ENCODE results near the gene NUP43.
"Not testable (repeated sequence)": the region's sequence is repeated elsewhere in the genome, so short reads cannot be mapped to it uniquely, and the experiment has no call there.

The NUP43 gene, protein sequence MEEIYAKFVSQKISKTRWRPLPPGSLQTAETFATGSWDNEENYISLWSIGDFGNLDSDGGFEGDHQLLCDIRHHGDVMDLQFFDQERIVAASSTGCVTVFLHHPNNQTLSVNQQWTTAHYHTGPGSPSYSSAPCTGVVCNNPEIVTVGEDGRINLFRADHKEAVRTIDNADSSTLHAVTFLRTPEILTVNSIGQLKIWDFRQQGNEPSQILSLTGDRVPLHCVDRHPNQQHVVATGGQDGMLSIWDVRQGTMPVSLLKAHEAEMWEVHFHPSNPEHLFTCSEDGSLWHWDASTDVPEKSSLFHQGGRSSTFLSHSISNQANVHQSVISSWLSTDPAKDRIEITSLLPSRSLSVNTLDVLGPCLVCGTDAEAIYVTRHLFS

DNA sequence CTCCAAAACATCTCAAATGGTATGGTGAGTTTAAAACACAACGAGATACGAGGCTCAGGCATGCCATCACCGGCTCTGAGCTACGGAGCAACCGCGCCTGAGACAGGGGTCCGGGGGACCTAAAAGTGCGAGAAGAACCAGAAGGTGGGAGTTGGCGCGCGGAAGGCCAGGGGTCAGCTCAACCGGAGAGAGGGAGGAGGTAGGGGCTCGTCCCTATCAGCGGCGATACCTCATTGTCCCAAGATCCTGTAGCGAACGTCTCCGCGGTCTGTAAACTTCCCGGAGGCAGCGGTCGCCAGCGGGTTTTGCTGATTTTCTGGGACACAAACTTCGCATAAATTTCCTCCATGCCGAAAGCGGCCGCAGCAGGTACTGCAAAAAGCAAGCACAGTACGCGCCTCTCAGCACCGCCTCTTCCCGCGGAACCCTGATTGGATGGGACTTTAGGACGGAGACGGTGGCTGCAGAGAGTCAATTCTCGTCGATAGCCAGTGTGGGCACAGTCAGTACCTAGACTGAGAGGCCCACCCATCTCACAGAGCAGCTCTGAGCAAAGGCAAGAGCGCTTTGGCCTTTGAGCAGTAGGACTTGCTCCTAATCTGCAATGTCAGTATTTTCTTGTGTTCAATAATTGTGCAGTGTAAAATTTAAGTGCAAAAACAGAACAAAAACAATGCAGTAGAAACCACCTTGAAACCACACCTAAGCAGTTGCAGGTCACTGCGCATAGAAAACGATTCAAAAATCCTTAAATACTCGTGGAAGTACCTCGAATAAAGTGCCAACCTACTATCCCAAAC lies at the start of gene NUP43:
NUP43 (minus strand) TSS at position 383 of the 800 bp plus-strand sequence; CDS start at position 349, 34 bp downstream.
- DNase-seq (ENCODE audit: low spot score), result peak; percentile 89

DNA sequence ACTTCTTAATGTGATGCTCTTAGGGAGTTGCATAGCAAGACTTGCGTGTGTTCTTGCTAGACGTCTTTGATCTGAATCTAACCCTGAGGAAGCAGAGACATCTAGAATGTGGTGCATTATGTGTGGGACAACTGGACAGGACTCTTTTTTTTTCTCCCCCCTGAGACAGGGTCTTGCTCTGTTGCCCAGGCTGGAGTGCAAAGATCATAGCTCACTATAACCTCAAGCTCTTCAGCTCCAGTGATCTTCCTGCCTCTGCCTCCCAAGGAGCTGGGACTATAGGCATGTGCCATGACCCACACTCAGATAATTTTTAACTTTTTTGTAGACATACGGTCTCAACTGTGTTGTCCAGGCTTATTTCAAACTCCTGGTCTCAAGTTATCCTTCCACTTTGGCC lies 37.2 kb upstream of the NUP43 start:
- no peak for DNase-seq (ENCODE audit: low spot score)

DNA sequence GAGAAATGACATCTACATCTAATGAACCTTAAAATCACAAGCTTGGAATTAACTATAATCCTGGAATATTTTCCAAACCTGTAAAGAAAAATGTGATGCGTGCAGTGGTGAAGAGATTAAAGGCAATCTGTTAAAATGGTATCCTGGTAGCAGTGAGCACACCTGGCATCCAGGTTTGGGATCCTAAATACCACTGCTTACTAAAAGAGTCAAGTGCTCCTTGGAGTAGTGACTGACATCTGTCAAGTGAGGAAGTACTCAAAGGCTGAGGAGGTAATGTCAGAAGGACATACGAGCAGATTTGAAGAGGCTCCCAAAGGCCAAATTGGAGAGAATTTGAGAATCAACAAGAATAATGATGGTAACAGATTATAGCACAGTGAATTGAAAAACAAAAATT lies 36.0 kb upstream of the NUP43 start:
- no peak for DNase-seq (ENCODE audit: low spot score)

DNA sequence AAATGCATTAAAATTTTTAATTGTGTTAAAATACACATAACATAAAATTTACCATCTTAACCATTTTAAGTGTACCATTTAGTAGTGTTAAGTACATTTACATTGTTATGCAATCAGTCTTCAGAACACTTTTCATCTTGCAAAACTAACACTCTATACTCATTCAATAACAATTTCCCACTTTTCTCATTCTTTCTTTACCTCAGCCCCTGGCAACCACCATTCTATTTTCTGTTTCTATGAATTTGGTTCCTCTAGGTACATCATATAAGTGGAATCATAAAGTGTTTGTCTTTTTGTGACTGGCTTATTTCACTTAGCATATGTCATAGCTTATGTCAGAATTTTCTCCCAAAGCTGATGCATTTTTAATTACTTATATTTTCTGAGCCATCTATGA lies 35.4 kb upstream of the NUP43 start:
- DNase-seq (ENCODE audit: low spot score), result no peak

DNA sequence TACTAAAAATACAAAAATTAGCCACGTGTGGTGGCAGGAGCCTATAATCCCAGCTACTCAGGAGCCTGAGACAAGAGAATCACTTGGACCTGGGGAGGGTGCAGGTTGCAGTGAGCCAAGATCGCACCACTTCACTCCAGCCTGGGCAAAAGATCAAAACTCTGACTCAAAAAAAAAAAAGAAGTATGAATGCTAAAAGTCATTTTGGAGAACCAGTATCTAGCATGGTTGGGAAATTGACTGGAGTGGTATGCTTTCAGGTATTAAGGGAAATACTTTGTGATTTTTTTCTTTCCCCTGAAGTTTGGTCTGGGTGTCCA lies 33.3 kb upstream of the NUP43 start:
- no peak for DNase-seq (ENCODE audit: low spot score)

GRCh38 chr6:149777624-149778023 lies 31.3 kb upstream of the NUP43 start:
- no peak for DNase-seq (ENCODE audit: low spot score)

DNA sequence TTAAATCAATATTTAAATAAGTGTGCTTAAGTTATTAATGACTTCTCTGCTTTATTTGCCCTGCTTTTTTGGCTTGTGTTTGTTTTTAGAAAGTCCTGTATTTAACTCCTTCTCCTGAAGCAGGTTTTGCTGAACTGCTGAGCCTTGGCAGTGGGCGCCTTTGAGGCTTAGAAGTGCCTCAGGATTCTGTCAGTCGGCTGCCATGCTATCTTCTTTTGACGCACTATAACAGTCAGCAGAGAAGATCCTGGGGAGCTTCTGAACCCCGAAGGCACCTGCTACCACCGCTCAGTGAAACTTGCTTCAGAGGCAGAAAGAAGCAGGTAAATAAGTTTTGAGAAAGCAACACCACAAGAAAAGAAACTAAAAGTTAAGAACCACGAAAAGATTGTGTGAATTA lies 25.6 kb upstream of the NUP43 start:
- no peak for DNase-seq (ENCODE audit: low spot score)

GRCh38 chr6:149771185-149771584 lies 24.9 kb upstream of the NUP43 start:
- DNase-seq (ENCODE audit: low spot score), result no peak

DNA sequence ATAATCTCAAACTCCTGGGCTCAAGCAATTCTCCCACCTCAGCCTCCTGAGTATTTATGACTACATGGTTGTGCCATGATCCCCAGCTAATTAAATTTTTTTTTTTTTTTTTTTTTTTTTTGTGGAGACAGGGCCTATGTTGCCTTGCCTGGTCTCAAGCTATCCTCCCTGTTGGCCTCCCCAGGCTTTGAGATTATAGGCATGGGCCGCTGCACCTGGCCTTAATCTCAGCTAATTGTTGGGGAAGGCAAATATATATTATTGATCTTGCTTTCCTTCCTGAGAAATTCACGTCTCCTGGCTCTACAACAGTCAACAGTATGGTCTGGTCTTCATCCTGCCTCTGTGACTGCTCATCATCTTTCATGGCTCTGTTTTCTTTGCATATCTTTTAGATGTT lies 23.3 kb upstream of the NUP43 start:
- DNase-seq (ENCODE audit: low spot score), result no peak

- no peak for DNase-seq (ENCODE audit: low spot score)
These were observed 19.9 kb upstream of the NUP43 start for GRCh38 chr6:149766156-149766769.

DNA sequence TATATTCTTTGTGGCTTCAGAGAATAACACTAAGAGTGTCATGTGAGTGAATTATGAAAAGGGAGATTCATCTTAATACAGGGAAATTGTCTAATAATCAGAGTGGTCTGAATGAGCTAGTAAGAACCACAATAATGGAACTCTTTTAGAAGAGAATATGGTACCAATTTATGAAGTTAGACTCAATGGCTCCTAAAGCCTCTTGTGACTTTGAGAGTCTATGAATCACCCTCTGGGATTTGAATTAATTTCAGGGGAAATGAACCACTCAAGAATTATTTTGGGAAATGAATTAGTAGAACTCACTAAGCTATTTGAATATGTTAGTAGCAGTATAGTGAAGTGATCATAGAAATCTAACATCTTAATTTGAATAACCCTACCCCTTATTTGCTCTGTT lies 17.5 kb upstream of the NUP43 start:
- DNase-seq (ENCODE audit: low spot score), result no peak

- DNase-seq (ENCODE audit: low spot score), result no peak
These were observed 15.1 kb upstream of the NUP43 start for GRCh38 chr6:149761438-149761837.

DNA sequence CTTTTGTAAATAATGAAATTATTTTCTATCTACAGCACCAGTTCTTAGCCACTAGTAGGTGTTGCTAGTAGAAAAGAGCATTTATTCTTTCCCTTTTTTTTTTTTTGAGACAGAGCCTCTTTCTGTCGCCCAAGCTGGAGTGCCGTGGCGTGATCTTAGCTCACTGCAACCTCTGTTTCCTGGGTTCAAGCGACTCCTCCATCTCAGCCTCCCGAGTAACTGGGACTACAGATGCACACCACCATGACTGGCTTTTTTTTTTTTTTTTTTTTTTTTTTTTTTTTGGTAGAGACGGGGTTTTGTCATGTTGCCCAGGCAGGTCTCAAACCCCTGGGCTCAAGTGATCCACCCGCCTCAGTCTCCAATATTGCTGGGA lies 9.9 kb upstream of the NUP43 start:
- no peak for DNase-seq (ENCODE audit: low spot score)

DNA sequence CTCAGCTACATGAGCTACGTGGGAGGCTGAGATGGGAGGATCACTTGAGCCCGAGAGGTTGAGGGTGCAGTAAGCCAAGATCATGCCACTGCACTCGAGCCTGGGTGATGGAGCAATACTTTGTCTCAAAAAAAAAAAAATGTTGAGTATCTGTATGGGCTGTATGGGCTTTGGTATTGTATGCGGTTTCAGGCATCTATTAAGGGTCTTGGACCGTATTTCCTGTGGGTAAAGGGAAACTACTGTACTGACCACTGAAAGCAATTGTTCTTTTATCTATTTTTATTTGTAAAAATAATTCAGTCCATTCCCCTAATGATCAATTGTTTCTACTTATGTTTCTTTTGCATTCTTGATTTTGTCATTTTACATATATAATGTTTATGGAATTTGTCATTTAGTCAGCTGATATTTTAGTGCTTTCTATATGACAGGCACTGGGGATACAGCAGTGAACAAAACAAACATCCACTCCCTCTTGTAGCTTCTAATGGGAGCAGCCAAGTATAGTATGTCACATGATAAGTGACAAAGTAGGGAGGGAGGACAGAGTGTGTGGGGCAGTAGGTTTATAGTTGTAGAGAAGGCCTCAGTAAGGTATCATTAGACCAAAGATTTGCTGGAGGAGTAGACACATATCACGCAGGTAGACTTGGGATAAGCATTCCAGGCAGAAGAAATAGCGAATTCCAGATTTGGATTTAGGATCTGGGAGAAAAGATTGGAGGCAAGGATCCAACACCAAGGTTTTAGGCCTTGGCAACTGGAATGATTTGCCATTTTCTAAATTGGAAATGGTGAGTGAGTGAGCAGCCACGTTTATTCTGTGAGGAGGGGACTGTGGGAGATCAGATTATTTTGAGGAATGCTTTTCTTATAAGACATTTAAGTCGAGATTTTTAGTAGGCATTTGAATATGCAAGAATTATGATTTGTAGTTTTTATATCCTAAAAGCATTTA lies 9.3 kb upstream of the NUP43 start:
- DNase-seq (ENCODE audit: low spot score), result no peak

DNA sequence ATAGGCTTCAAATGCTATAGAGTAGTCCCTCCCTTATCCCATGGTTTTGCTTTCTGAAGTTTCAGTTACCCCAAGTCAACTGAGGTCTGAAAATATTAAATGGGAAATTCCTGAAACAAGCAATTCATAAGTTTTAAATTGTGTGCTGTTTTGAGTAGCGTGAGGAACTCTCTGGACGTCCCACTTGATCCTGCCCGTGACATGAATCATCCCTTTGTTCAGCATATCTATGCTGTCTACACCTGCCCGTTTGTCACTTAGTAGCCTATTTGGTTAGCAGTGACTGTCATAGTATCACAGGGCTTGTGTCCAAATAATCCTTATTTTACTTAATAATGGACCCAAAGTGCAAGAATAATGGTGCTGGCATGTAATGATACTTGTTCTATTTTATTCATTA lies 8.2 kb upstream of the NUP43 start:
- DNase-seq (ENCODE audit: low spot score), result no peak

DNA sequence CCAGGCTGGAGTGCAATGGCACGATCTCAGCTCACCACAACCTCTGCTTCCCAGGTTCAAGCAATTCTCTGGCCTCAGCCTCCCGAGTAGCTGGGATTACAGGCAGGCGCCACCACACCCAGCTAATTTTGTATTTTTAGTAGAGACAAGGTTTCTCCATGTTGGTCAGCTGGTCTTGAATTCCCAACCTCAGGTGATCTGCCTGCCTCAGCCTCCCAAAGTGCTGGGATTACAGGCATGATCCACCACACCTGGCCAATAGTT lies 7.0 kb upstream of the NUP43 start:
- DNase-seq (ENCODE audit: low spot score), result not testable (repeated sequence)

GRCh38 chr6:149752600-149753373 lies 6.5 kb upstream of the NUP43 start:
- no peak for DNase-seq (ENCODE audit: low spot score)

DNA sequence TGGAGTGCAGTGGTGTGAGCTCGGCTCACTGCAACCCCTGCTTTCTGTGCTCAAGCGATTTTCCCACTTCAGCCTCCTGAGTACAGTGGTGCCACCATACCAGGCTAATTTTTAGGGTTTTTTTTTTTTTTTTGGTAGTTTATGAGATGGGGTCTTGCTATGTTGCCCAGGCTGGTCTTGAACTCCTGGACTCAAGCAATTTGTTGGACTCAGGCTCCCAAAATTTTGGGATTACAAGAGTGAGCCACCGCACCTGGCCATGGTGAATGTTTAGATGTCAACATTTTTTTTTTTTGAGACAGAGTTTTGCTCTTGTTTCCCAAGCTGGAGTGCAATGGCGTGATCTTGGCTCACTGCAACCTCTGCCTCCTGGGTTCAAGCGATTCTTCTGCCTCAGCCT lies 5.6 kb upstream of the NUP43 start:
- not testable (repeated sequence) for DNase-seq (ENCODE audit: low spot score)

DNA sequence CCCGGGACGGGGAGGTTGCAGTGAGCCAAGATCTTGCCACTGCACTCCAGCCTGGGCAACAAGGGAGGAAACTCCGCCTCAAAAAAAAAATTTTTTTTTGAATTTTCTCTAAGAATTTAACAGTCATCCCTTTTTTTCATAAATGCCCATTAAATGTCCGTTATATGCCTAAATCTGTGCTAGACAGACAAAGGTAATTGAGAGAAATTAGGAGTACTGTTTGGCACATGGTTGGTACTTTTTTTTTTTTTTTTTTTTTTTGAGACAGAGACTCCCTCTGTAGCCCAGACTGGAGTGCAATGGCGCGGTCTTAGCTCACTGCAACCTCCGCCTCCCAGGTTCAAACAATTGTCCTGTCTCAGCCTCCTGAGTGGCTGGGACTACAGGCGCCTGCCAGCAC lies 4.9 kb upstream of the NUP43 start:
- DNase-seq (ENCODE audit: low spot score), result no peak

GRCh38 chr6:149750136-149750609 lies 3.8 kb upstream of the NUP43 start:
- DNase-seq (ENCODE audit: low spot score), result peak; percentile 72

- DNase-seq (ENCODE audit: low spot score), result peak; percentile 93
These were observed 3.3 kb upstream of the NUP43 start, which contains the start of gene PCMT1 for GRCh38 chr6:149749594-149750135. PCMT1 (plus strand) TSS chr6:149749741; CDS start chr6:149749902, 161 bp downstream.

Measured in left forelimb (tissue), 1 donor.